ENCODE data around the gene UBALD2.

Gene UBALD2

GRCh38 chr17:76271669-76272540 lies 6.8 kb downstream of the UBALD2 start:
- H3K9me3 Mint-ChIP-seq = no peaks in the 10 kb centered on the region

GRCh38 chr17:76272541-76273444 lies 7.6 kb downstream of the UBALD2 start:
- peak overlapping the region; percentile 71 for H3K4me3 Mint-ChIP-seq
- no peaks in the 10 kb centered on the region for H3K27me3 Mint-ChIP-seq
- DNase-seq (ENCODE audit: low spot score in 2 of 2) (no peak), ATAC-seq (replicated peaks; ENCODE audit: extremely low read depth, poor library complexity, severe bottlenecking) (peak; percentile 7)
- H3K36me3 Mint-ChIP-seq (ENCODE audit: insufficient read depth) = peaks cover 36% of the 10 kb centered on the region
- peaks cover 43% of the 10 kb centered on the region for H3K4me1 Mint-ChIP-seq
- H3K9me3 Mint-ChIP-seq = no peaks in the 10 kb centered on the region
- H3K27ac Mint-ChIP-seq (ENCODE audit: low read depth) = peak overlapping the region; percentile 91

More at GRCh38 chr17:76271669-76272540, 6.8 kb downstream of the UBALD2 start:
- H3K4me3 Mint-ChIP-seq = peak overlapping the region; percentile 71
- H3K27me3 Mint-ChIP-seq = no peaks in the 10 kb centered on the region
- ATAC-seq (replicated peaks; ENCODE audit: extremely low read depth, poor library complexity, severe bottlenecking) = peak; percentile 28
- peaks cover 48% of the 10 kb centered on the region for H3K4me1 Mint-ChIP-seq
- H3K36me3 Mint-ChIP-seq (ENCODE audit: insufficient read depth) = peaks cover 43% of the 10 kb centered on the region
- peak overlapping the region; percentile 91 for H3K27ac Mint-ChIP-seq (ENCODE audit: low read depth)
- no peak for DNase-seq (ENCODE audit: low spot score in 2 of 2)

- Mint-ChIP-seq H3K4me1 (peaks cover 37% of the 10 kb centered on the region), H3K27me3 (no peaks in the 10 kb centered on the region), H3K27ac (ENCODE audit: low read depth) (peak overlapping the region; percentile 91), H3K4me3 (peak overlapping the region; percentile 71), H3K36me3 (ENCODE audit: insufficient read depth) (peaks cover 31% of the 10 kb centered on the region), H3K9me3 (no peaks in the 10 kb centered on the region)
- DNase-seq (ENCODE audit: low spot score in 2 of 2) (no peak), ATAC-seq (replicated peaks; ENCODE audit: extremely low read depth, poor library complexity, severe bottlenecking) (no peak)
These were observed 8.4 kb downstream of the UBALD2 start for GRCh38 chr17:76273445-76274111.

DNA sequence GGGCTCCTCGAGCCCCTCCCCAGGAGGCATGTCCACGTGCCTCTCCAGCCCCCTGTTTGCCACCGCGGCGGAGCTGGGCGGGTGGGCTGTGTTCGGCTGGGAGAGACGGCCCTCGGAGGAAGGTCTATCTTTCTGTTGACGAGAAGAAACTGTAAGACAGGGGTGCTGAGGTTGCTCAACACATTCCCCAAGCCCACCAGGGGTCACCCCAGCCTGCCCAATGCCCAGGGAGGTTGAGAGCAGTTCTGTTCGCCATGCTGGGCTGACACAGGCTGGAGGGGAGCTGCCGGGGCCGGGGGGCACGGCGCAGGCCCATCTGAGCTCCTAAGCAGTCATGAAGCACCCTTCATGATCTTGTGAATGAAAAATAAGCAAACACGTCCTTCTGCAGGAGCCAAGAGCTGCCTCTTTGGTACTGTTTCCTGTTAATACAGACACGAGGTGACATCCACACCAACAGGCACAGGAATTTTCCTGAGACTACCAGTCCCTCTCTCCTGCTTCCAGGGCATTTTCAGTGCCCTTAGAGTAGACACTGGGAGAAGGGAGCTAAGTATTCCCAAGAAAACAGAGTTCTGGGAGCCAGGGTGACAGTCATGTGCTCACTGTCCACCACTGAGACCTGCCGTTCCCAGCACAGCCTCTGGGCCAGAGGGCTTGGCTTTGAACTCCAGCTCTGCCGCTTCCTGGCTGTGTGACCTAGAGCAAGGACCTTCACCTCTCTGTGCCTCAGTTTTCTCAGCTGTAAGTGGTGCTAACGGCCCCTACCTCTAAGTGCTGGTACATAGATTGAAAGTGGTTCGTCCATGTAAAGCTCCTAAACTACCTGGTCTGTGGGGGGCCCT lies 9.2 kb downstream of the UBALD2 start:
- Mint-ChIP-seq H3K27ac (ENCODE audit: low read depth) (no peak overlapping the region), H3K9me3 (no peaks in the 10 kb centered on the region), H3K27me3 (no peaks in the 10 kb centered on the region), H3K4me1 (peaks cover 31% of the 10 kb centered on the region), H3K36me3 (ENCODE audit: insufficient read depth) (peaks cover 27% of the 10 kb centered on the region), H3K4me3 (peak overlapping the region; percentile 31)
- no peak for ATAC-seq (replicated peaks; ENCODE audit: extremely low read depth, poor library complexity, severe bottlenecking)
- no peak for DNase-seq (ENCODE audit: low spot score in 2 of 2)

DNA sequence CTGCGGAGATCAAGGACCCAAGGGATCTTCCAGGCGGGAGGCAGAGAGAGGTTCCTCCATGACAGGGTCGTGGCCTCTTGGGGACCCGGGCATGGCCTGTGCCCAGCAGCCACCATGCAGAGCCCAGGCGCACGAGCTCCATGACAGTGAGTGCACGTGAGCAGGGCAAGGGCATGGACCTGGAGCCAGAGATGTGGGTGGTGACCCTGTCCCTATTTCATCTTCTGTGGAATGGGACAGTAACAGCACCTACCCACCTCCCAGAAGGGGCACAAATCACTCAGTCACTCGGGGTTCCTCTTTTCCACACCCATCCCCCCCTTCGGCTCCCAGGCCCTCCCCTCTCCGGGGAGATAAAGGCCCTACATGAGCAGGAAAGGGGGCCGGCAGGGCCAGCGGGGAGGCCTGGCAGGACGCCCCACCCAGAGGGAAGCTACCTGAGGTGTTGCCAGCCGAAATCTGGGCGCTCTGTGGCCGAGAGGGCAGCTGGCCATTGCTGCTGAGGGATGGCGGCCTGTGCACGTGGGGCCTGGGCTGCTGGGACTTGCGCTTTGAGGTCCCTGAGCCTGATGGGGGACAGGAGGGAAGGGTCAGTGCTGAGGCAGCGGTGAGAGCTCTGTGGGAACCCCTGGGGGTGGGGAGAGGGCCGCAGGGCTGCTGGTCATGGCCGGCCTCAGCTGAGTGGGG lies 10.4 kb downstream of the UBALD2 start:
- DNase-seq (ENCODE audit: low spot score in 2 of 2) = no peak
- Mint-ChIP-seq H3K4me3 (no peak overlapping the region), H3K4me1 (peaks cover 23% of the 10 kb centered on the region), H3K36me3 (ENCODE audit: insufficient read depth) (peaks cover 22% of the 10 kb centered on the region), H3K9me3 (no peaks in the 10 kb centered on the region), H3K27me3 (no peaks in the 10 kb centered on the region), H3K27ac (ENCODE audit: low read depth) (peak overlapping the region; percentile 36)
- ATAC-seq (replicated peaks; ENCODE audit: extremely low read depth, poor library complexity, severe bottlenecking) = no peak

GRCh38 chr17:76276069-76276431 lies 10.9 kb downstream of the UBALD2 start:
- H3K27me3 Mint-ChIP-seq = no peaks in the 10 kb centered on the region
- no peak overlapping the region for H3K4me3 Mint-ChIP-seq
- DNase-seq (ENCODE audit: low spot score in 2 of 2) = no peak
- peaks cover 20% of the 10 kb centered on the region for H3K36me3 Mint-ChIP-seq (ENCODE audit: insufficient read depth)
- H3K4me1 Mint-ChIP-seq = peaks cover 19% of the 10 kb centered on the region
- no peak for ATAC-seq (replicated peaks; ENCODE audit: extremely low read depth, poor library complexity, severe bottlenecking)
- H3K27ac Mint-ChIP-seq (ENCODE audit: low read depth) = peak overlapping the region; percentile 36
- H3K9me3 Mint-ChIP-seq = no peaks in the 10 kb centered on the region

DNA sequence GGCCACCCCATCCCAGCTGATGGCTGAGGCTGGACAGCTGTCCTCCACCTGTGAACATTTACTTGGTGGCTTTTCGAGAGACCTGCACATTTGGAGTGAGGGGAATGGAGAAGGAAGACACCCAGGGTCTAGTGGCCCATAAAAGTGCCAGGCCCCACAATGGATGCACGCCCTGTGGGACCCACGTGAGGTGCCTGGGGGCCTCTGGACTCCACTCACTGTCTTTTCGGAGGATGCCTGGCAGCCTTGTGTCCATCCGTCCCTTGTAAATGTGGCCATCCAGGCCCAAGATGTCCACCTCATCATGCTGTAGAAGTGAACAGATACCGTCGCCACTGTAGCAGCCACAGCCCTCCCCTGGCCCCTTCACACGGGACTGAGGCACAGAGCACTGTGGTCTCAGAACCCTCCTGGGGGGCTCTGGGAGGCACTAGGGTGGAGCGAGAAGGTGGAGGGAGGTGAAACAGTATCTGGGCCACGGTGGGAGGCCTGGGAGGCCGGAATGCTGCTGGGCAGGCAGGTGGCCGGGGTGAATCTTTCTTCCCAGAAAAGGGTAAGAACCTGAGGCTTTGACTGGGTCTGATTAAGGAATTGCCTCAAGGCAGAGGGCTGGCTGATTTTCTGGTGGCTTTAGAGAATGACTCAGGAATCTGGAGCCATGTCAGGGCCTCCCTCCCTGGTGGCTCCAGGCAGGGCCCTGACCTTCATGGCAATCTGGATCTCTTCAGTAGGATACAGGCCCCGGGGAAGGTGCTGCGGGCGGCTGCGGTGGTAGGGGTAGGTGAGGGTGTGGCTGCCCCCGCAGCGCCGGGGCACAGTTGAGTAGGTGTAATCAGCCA lies 11.5 kb downstream of the UBALD2 start:
- Mint-ChIP-seq H3K36me3 (ENCODE audit: insufficient read depth) (peaks cover 17% of the 10 kb centered on the region), H3K9me3 (no peaks in the 10 kb centered on the region), H3K4me1 (peaks cover 13% of the 10 kb centered on the region), H3K27me3 (no peaks in the 10 kb centered on the region), H3K27ac (ENCODE audit: low read depth) (peak overlapping the region; percentile 36), H3K4me3 (no peak overlapping the region)
- DNase-seq (ENCODE audit: low spot score in 2 of 2) (no peak), ATAC-seq (replicated peaks; ENCODE audit: extremely low read depth, poor library complexity, severe bottlenecking) (no peak)

- Mint-ChIP-seq H3K4me3 (no peak overlapping the region), H3K27ac (ENCODE audit: low read depth) (peak overlapping the region; percentile 4), H3K4me1 (peaks cover 9% of the 10 kb centered on the region), H3K36me3 (ENCODE audit: insufficient read depth) (peaks cover 9% of the 10 kb centered on the region), H3K9me3 (no peaks in the 10 kb centered on the region), H3K27me3 (no peaks in the 10 kb centered on the region)
- ATAC-seq (replicated peaks; ENCODE audit: extremely low read depth, poor library complexity, severe bottlenecking) (no peak), DNase-seq (ENCODE audit: low spot score in 2 of 2) (no peak)
These were observed 12.4 kb downstream of the UBALD2 start for GRCh38 chr17:76277300-76278267.

- ATAC-seq (replicated peaks; ENCODE audit: extremely low read depth, poor library complexity, severe bottlenecking) (no peak), DNase-seq (ENCODE audit: low spot score in 2 of 2) (no peak)
- no peaks in the 10 kb centered on the region for H3K9me3 Mint-ChIP-seq
- H3K27ac Mint-ChIP-seq (ENCODE audit: low read depth) = peak overlapping the region; percentile 70
- no peaks in the 10 kb centered on the region for H3K27me3 Mint-ChIP-seq
- peaks cover 11% of the 10 kb centered on the region for H3K36me3 Mint-ChIP-seq (ENCODE audit: insufficient read depth)
- H3K4me1 Mint-ChIP-seq = peaks cover 4% of the 10 kb centered on the region
- H3K4me3 Mint-ChIP-seq = no peak overlapping the region
These were observed 13.2 kb downstream of the UBALD2 start for GRCh38 chr17:76278268-76278908.

Data from central memory CD8-positive, alpha-beta T cell (primary cell).